AG04449 (cell line): ENCODE data around the gene ADGRG6.
"Not testable (repeated sequence)": the region's sequence is repeated elsewhere in the genome, so short reads cannot be mapped to it uniquely, and the experiment has no call there.

Source experiments
- CTCF ChIA-PET: fragments of 350-600 bp; formaldehyde crosslinking; extraction: SDS; loops from one replicate; lab custom pipeline; 2021; ENCODE audit warnings: antibody characterized with exemption; lab: Yijun Ruan, JAX
- POLR2A ChIA-PET: fragments of 400-600, 350-600 bp; formaldehyde crosslinking; extraction: SDS; loops from one replicate; lab custom pipeline; 2020; ENCODE audit warnings: antibody characterized with exemption, inconsistent platforms; lab: Yijun Ruan, JAX
- DNase-seq: peaks from one replicate; pipeline ENCODE4 v3.0.0-alpha.2; 2010; ENCODE audit warnings: low read depth, low spot score
- H3K4me3 ChIP-seq: 2 replicates; pipeline ENCODE4 v1.5.1; 2011; ENCODE audit warnings: low read depth, mild to moderate bottlenecking, control low read depth, low read length
- CTCF ChIP-seq: IDR thresholded peaks from one replicate; pipeline ENCODE4 v1.5.1; 2011; ENCODE audit warnings: mild to moderate bottlenecking, moderate library complexity, low read length, control low read depth, inconsistent platforms; ENCODE audit not compliant: insufficient read depth; ENCODE audit errors: missing control alignments

ADGRG6 gene

DNA sequence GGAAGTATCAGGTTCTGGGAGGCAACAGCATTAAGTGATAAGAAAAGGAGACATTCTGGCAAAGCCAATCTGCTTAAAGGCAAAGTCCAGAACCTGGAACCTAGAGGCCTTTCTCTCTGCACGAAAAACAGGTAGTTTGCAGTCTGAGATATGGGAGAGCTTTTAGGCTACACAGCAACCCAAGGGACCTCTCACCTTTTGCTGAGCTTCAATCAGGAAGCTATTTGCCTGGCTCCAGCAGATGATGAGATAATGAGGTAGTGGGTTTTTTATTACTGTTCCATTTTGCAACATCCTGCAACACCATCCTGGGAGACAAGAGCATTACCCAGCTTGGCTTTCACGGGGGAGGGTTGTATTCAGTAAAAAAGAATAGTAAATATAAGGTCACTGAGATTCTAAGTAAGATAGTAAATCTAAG, 143.1 kb downstream of the ADGRG6 start:
- POLR2A ChIA-PET = interaction anchor here (0.7 kb wide), 1 partner anchor 30 kb away, joined by 4 read pairs; no protein-coding TSS in a partner anchor
- DNase-seq = no peak
- CTCF ChIA-PET = interaction anchor here (0.8 to 2.1 kb wide), 2 partner anchors 30 to 288 kb away, joined by 3 to 7 read pairs; no protein-coding TSS in a partner anchor
- no peak for TF ChIP-seq CTCF
- H3K4me3 ChIP-seq = no peak overlapping the region

DNA sequence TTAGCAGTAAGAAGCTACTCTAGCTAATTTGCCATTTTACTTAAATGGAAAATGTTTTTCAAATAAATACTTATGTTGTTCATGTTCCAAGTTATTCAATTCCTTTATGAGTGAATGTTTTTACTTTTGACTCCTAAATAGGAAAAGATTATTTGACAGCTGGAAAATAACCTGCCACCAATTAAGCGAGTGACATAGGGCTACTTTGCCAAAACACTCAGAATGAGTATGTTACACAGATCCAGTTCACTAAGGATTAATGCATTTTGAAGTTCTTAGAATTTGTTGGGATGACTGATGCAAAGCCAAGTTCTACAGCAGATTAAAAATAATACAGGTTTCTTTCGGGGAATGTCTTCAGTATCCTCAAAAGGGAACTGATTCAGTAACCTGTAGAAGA, 144.4 kb downstream of the ADGRG6 start:
- ChIA-PET POLR2A (no interaction called here), CTCF (interaction anchor here (2.1 to 2.5 kb wide), 2 partner anchors 29 to 289 kb away, joined by 7 to 11 read pairs; no protein-coding TSS in a partner anchor)
- H3K4me3 ChIP-seq = no peak overlapping the region
- no peak for TF ChIP-seq CTCF
- no peak for DNase-seq

DNA sequence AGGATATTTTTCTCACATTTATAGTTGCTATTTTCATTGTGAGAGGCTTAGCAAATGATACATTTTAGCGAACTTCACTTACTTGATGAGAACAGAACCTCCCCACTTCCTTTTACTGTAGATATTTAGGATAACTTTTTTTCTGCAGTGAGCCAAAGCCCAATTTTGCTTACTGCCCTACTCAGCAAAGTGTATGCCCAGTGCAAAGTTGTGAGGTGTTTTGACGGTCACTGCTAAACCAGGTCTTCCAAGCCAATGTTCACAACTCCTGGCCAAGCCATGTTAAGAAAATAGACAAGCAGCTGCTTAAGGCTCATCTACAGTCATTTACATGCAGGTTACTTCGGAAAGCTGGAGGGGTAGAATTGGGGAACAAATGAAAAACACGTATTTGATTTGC, 144.8 kb downstream of the ADGRG6 start:
- ChIA-PET CTCF (interaction anchor here (2.5 kb wide), 1 partner anchor 29 kb away, joined by 11 read pairs; no protein-coding TSS in a partner anchor), POLR2A (no interaction called here)
- H3K4me3 ChIP-seq = no peak overlapping the region
- TF ChIP-seq CTCF = no peak
- no peak for DNase-seq

DNA sequence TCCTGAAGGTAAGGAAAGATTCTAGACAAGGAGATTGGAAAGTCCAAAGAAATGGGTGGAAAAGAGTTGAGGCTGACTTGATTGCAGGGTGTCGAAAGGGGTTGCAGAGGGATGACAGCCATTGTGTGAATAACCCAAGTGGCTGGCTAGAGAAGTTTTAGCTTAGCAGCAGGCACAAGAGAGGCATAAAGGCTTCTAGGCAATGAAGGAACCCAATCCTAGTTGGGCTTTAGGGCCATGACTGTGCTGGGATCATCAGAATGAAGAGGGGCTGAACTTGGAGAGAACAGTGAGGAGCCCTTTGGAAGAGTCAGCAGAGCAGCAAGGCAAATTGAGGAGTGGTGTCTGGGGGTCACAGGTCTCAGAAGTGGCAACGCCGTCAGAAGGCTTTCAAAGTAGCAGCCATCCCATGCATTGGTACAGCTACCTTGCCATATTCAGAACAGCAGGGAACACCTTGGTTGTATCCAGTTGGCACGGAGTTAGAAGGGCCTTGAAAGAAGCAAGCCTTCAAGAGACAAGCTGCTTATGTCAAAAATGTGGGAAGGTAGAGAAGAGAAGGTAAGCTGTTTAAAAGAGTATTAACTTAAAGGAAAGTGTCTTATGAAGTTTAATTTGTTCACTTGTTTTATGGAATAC, 146.4 kb downstream of the ADGRG6 start:
- ChIA-PET POLR2A (no interaction called here), CTCF (interaction anchor here (1.3 kb wide), 1 partner anchor 292 kb away, joined by 3 read pairs; no protein-coding TSS in a partner anchor)
- no peak overlapping the region for H3K4me3 ChIP-seq
- no peak for TF ChIP-seq CTCF
- no peak for DNase-seq

GRCh38 chr6:142450856-142451255, 149.0 kb downstream of the ADGRG6 start:
- POLR2A ChIA-PET, DNase-seq, CTCF ChIA-PET, H3K4me3 ChIP-seq: not testable (repeated sequence)

- TF ChIP-seq CTCF = no peak
- CTCF ChIA-PET = interaction anchor here (1.8 kb wide), 1 partner anchor 22 kb away, joined by 12 read pairs; no protein-coding TSS in a partner anchor
- no peak overlapping the region for H3K4me3 ChIP-seq
- POLR2A ChIA-PET = interaction anchor here (1.1 kb wide), 1 partner anchor 1376 kb away, joined by 3 read pairs; no protein-coding TSS in a partner anchor
- no peak for DNase-seq
These were observed 151.2 kb downstream of the ADGRG6 start for GRCh38 chr6:142452993-142453392.

DNA sequence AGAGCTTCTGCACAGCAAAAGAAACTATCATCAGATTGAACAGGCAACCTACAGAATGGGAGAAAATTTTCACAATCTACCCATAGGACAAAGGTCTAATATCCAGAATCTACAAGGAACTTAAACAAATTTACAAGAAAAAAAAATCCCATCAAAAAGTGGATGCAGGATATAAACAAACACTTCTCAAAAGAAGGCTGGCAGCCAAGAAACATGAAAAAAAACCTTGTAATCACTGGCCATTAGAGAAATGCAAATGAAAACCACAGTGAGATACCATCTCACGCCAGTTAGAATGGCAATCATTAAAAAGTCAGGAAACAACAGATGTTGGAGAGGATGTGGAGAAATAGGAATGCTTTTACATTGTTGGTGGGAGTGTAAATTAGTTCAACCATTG, 152.4 kb downstream of the ADGRG6 start:
- H3K4me3 ChIP-seq, POLR2A ChIA-PET, DNase-seq: not testable (repeated sequence)
- CTCF ChIA-PET = interaction anchor here (1.3 kb wide), 1 partner anchor 298 kb away, joined by 3 read pairs; no protein-coding TSS in a partner anchor

GRCh38 chr6:142454848-142455247, 153.0 kb downstream of the ADGRG6 start:
- CTCF ChIA-PET = interaction anchor here (1.3 to 1.7 kb wide), 2 partner anchors 298 to 299 kb away, joined by 3 read pairs; no protein-coding TSS in a partner anchor

More at GRCh38 chr6:142454848-142455247, 153.0 kb downstream of the ADGRG6 start:
- POLR2A ChIA-PET, DNase-seq, H3K4me3 ChIP-seq: not testable (repeated sequence)
